ENCODE data around the gene ADAMTS18. TPM values are rescaled to one million over a fixed set of nuclear protein-coding genes. Genes with fewer than 3 reads are reported as not detected.

The ADAMTS18 gene
- total RNA-seq, 1 donor from 2014 or later, result not detected

- Histone ChIP-seq H3K27me3 (no peaks in the 10 kb centered on the region), H3K4me3 (no peak overlapping the region), H3K9me3 (no peaks in the 10 kb centered on the region), H3K27ac (no peak overlapping the region), H3K4me1 (no peaks in the 10 kb centered on the region), H3K36me3 (no peaks in the 10 kb centered on the region)
- DNase-seq (ENCODE audit: low spot score in 2 of 2), result no peak
- intact Hi-C loops (cut with DNase I), result no loop called here
- no peak for TF ChIP-seq CTCF (IDR thresholded peaks at IDR 0.05)
Measured at GRCh38 chr16:77308163-77308561, 126.7 kb downstream of the ADAMTS18 start.

GRCh38 chr16:77307426-77308162 lies 127.2 kb downstream of the ADAMTS18 start:
- H3K9me3 ChIP-seq, result no peaks in the 10 kb centered on the region
- H3K36me3 ChIP-seq, result no peaks in the 10 kb centered on the region
- TF ChIP-seq CTCF (IDR thresholded peaks at IDR 0.05), result no peak
- no peaks in the 10 kb centered on the region for H3K27me3 ChIP-seq
- H3K4me1 ChIP-seq, result no peaks in the 10 kb centered on the region
- no peak for DNase-seq (ENCODE audit: low spot score in 2 of 2)
- H3K27ac ChIP-seq, result no peak overlapping the region
- intact Hi-C loops (cut with DNase I), result no loop called here
- H3K4me3 ChIP-seq, result no peak overlapping the region

GRCh38 chr16:77306075-77306474 lies 128.8 kb downstream of the ADAMTS18 start:
- H3K4me3 ChIP-seq, result no peak overlapping the region
- H3K27me3 ChIP-seq, result no peaks in the 10 kb centered on the region
- H3K27ac ChIP-seq, result no peak overlapping the region
- DNase-seq (ENCODE audit: low spot score in 2 of 2), result no peak
- intact Hi-C loops (cut with DNase I), result no loop called here
- no peaks in the 10 kb centered on the region for H3K36me3 ChIP-seq
- no peaks in the 10 kb centered on the region for H3K4me1 ChIP-seq
- no peaks in the 10 kb centered on the region for H3K9me3 ChIP-seq
- TF ChIP-seq CTCF (IDR thresholded peaks at IDR 0.05), result no peak

- intact Hi-C loops (cut with DNase I), result no loop called here
- no peak for TF ChIP-seq CTCF (IDR thresholded peaks at IDR 0.05)
- no peak overlapping the region for H3K4me3 ChIP-seq
- H3K4me1 ChIP-seq, result no peaks in the 10 kb centered on the region
- H3K9me3 ChIP-seq, result no peaks in the 10 kb centered on the region
- H3K36me3 ChIP-seq, result no peaks in the 10 kb centered on the region
- H3K27ac ChIP-seq, result no peak overlapping the region
- DNase-seq (ENCODE audit: low spot score in 2 of 2), result no peak
- no peaks in the 10 kb centered on the region for H3K27me3 ChIP-seq
Measured at GRCh38 chr16:77304877-77305276, 130.0 kb downstream of the ADAMTS18 start.

GRCh38 chr16:77304134-77304533 lies 130.7 kb downstream of the ADAMTS18 start:
- intact Hi-C loops (cut with DNase I), result no loop called here
- H3K27me3 ChIP-seq, result no peaks in the 10 kb centered on the region
- no peak for TF ChIP-seq CTCF (IDR thresholded peaks at IDR 0.05)
- H3K4me1 ChIP-seq, result no peaks in the 10 kb centered on the region
- no peak for DNase-seq (ENCODE audit: low spot score in 2 of 2)
- no peaks in the 10 kb centered on the region for H3K9me3 ChIP-seq
- H3K4me3 ChIP-seq, result no peak overlapping the region
- no peak overlapping the region for H3K27ac ChIP-seq
- no peaks in the 10 kb centered on the region for H3K36me3 ChIP-seq

GRCh38 chr16:77302674-77303073 lies 132.2 kb downstream of the ADAMTS18 start:
- no peak for TF ChIP-seq CTCF (IDR thresholded peaks at IDR 0.05)

More at GRCh38 chr16:77302674-77303073, 132.2 kb downstream of the ADAMTS18 start:
- Histone ChIP-seq H3K36me3 (no peaks in the 10 kb centered on the region), H3K4me3 (no peak overlapping the region), H3K4me1 (no peaks in the 10 kb centered on the region), H3K27me3 (no peaks in the 10 kb centered on the region), H3K9me3 (no peaks in the 10 kb centered on the region), H3K27ac (no peak overlapping the region)
- DNase-seq (ENCODE audit: low spot score in 2 of 2), result no peak
- intact Hi-C loops (cut with DNase I), result no loop called here

Data from ascending aorta (tissue), 2 donors.